Measurements from ENCODE around the gene SMARCA5. TPM values are rescaled to one million over a fixed set of nuclear protein-coding genes. Genes with fewer than 3 reads are reported as not detected.

SMARCA5 gene
- total and polyA plus RNA-seq, 2 donors (not counting 1 experiment from before 2014, with no cell fraction given): 6.7 to 53.1 TPM

DNA sequence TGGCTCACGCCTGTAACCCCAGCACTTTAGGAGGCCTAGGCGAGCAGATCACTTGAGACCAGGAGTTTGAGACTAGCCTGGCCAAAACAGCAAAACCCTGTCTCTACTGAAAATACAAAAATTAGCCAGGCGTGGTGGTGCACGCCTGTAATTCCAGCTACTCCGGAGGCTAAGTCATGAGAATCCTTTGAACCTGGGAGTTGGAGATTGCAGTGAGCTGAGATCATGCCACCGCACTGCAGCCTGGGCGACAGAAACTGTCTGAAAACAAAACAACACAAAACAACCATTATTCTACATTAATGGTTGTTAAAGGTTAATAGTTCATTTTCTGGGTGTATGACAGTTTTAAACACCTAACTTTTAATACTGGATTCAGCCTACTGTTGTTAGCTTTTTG, 1.6 kb upstream of the SMARCA5 start:
- Histone ChIP-seq H4K20me1 (ENCODE audit: control insufficient read depth, insufficient read depth, low read length, poor library complexity, severe bottlenecking) (peaks cover 25% of the 10 kb centered on the region), H2AFZ (ENCODE audit: insufficient read depth, low read depth, low read length, poor library complexity, severe bottlenecking) (no peak overlapping the region), H3K9me3 (ENCODE audit: control extremely low read depth in 1 of 3, control insufficient read depth in 2 of 3, insufficient read depth in 1 of 3, low read length in 2 of 3) (no peaks in the 10 kb centered on the region), H3K4me3 (ENCODE audit: control extremely low read depth in 1 of 5, extremely low read depth in 1 of 5, insufficient read depth in 1 of 5, low read depth in 2 of 5, low read length in 4 of 5) (no peak overlapping the region), H3K79me2 (ENCODE audit: control insufficient read depth, insufficient read depth, low read length) (peaks cover 34% of the 10 kb centered on the region), H3K9ac (ENCODE audit: low read length) (no peak overlapping the region), H3K4me1 (ENCODE audit: control insufficient read depth in 2 of 2, insufficient read depth in 2 of 2, low read length in 2 of 2) (peaks cover 26% of the 10 kb centered on the region in 2 donors), H3K36me3 (replicated peaks in 1 of 2; ENCODE audit: control extremely low read depth in 1 of 2, control insufficient read depth in 1 of 2, extremely low read depth in 1 of 2, insufficient read depth in 2 of 2, low read length in 1 of 2) (no peaks in the 10 kb centered on the region), H3K4me2 (replicated peaks; ENCODE audit: low read depth, low read length, poor library complexity, severe bottlenecking) (no peak overlapping the region), H3K27ac (ENCODE audit: low read length in 2 of 2) (no peak overlapping the region), H3K27me3 (replicated peaks in 1 of 4; ENCODE audit: control extremely low read depth in 1 of 4, control insufficient read depth in 3 of 4, insufficient read depth in 4 of 4, low read length in 3 of 4) (no peaks in the 10 kb centered on the region)
- H3K27me3 Mint-ChIP-seq: peaks cover 8% of the 10 kb centered on the region
- ChIA-PET POLR2A (no interaction called here), CTCF (no interaction called here)
- intact Hi-C loops (cut with micrococcal nuclease): loop anchor here (5.0 kb wide), 1 partner anchor 1585 kb away; the partner anchor contains the start of genes ABCE1 and ANAPC10
- 100% methylated on average over 2 of the region's 7 CpGs for WGBS (ENCODE audit: insufficient coverage)
- DNase-seq: no peak
- TF ChIP-seq EZH2 (IDR thresholded peaks at IDR 0.05; ENCODE audit: borderline replicate concordance, insufficient read depth, low read depth, low read length, poor library complexity, severe bottlenecking): no peak
- TF ChIP-seq, protein P1, sequence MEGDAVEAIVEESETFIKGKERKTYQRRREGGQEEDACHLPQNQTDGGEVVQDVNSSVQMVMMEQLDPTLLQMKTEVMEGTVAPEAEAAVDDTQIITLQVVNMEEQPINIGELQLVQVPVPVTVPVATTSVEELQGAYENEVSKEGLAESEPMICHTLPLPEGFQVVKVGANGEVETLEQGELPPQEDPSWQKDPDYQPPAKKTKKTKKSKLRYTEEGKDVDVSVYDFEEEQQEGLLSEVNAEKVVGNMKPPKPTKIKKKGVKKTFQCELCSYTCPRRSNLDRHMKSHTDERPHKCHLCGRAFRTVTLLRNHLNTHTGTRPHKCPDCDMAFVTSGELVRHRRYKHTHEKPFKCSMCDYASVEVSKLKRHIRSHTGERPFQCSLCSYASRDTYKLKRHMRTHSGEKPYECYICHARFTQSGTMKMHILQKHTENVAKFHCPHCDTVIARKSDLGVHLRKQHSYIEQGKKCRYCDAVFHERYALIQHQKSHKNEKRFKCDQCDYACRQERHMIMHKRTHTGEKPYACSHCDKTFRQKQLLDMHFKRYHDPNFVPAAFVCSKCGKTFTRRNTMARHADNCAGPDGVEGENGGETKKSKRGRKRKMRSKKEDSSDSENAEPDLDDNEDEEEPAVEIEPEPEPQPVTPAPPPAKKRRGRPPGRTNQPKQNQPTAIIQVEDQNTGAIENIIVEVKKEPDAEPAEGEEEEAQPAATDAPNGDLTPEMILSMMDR (IDR thresholded peaks at IDR 0.05): no peak
- H3K4me1 Mint-ChIP-seq: peaks cover 28% of the 10 kb centered on the region
- peak overlapping the region; percentile 39 for H3K4me3 Mint-ChIP-seq
- no peak for ATAC-seq (ENCODE audit: low read depth)
- H3K9me3 Mint-ChIP-seq (ENCODE audit: insufficient read depth): no peaks in the 10 kb centered on the region
- no peak overlapping the region for H3K27ac Mint-ChIP-seq

DNA sequence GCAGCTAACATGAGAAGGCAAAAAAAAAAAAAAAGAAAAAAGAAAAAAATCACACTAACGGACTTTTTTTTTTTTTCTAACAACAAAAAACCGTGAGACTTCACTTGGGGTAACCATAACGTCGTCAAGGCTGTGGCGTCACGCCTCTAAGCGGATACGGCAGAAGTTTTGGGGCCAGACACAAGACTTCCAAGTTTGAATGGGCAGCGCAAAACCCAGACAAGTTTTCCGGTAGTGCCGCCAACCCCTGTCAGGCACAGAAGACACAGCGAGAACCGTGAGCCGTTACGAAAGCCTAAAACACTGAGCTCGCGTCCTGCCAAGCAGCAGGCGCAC, 556 bp upstream of the SMARCA5 start:
- Histone ChIP-seq H3K4me3 (ENCODE audit: control extremely low read depth in 1 of 5, extremely low read depth in 1 of 5, insufficient read depth in 1 of 5, low read depth in 2 of 5, low read length in 4 of 5) (peak overlapping the region; percentile 81 to 97 (median 93)), H3K79me2 (ENCODE audit: control insufficient read depth, insufficient read depth, low read length) (peaks cover 44% of the 10 kb centered on the region), H3K27ac (ENCODE audit: low read length in 2 of 2) (peak overlapping the region; percentile 94 to 99), H3K27me3 (replicated peaks in 1 of 4; ENCODE audit: control extremely low read depth in 1 of 4, control insufficient read depth in 3 of 4, insufficient read depth in 4 of 4, low read length in 3 of 4) (no peaks in the 10 kb centered on the region), H2AFZ (ENCODE audit: insufficient read depth, low read depth, low read length, poor library complexity, severe bottlenecking) (peak overlapping the region; percentile 79), H3K9me3 (ENCODE audit: control extremely low read depth in 1 of 3, control insufficient read depth in 2 of 3, insufficient read depth in 1 of 3, low read length in 2 of 3) (no peaks in the 10 kb centered on the region), H3K36me3 (replicated peaks in 1 of 2; ENCODE audit: control extremely low read depth in 1 of 2, control insufficient read depth in 1 of 2, extremely low read depth in 1 of 2, insufficient read depth in 2 of 2, low read length in 1 of 2) (peaks cover 3 to 9% of the 10 kb centered on the region in 2 experiments), H3K4me1 (ENCODE audit: control insufficient read depth in 2 of 2, insufficient read depth in 2 of 2, low read length in 2 of 2) (peaks cover 28 to 29% of the 10 kb centered on the region in 2 donors), H4K20me1 (ENCODE audit: control insufficient read depth, insufficient read depth, low read length, poor library complexity, severe bottlenecking) (peaks cover 36% of the 10 kb centered on the region), H3K4me2 (replicated peaks; ENCODE audit: low read depth, low read length, poor library complexity, severe bottlenecking) (peak overlapping the region; percentile 76), H3K9ac (ENCODE audit: low read length) (peak overlapping the region; percentile 81)
- H3K4me1 Mint-ChIP-seq: peaks cover 38% of the 10 kb centered on the region
- ATAC-seq (ENCODE audit: low read depth) (peak; percentile 25), DNase-seq (no peak)
- ChIA-PET CTCF (interaction anchor here (0.7 to 2.6 kb wide), 3 partner anchors 9 to 46 kb away, joined by 3 to 10 read pairs (median 4); no protein-coding TSS in a partner anchor), POLR2A (interaction anchor here (1.0 kb wide), 1 partner anchor 328 kb away, joined by 3 read pairs; the partner anchor contains the start of gene USP38)
- no peak for TF ChIP-seq EZH2 (IDR thresholded peaks at IDR 0.05; ENCODE audit: borderline replicate concordance, insufficient read depth, low read depth, low read length, poor library complexity, severe bottlenecking)
- TF ChIP-seq, protein P1 (IDR thresholded peaks at IDR 0.05): no peak
- H3K4me3 Mint-ChIP-seq: peak overlapping the region; percentile 100
- H3K27me3 Mint-ChIP-seq: peaks cover 8% of the 10 kb centered on the region
- WGBS (ENCODE audit: insufficient coverage): under 1% methylated on average over 18 of the region's 18 CpGs
- H3K27ac Mint-ChIP-seq: peak overlapping the region; percentile 100
- H3K9me3 Mint-ChIP-seq (ENCODE audit: insufficient read depth): no peaks in the 10 kb centered on the region
- intact Hi-C loops (cut with micrococcal nuclease): loop anchor here (1.0 to 5.0 kb wide), 4 partner anchors 46 to 1584 kb away; partner anchors contain the start of genes ABCE1, ANAPC10, GAB1 and USP38
